T-helper 17 cell (primary cell): ENCODE measurements around the gene PRR19. TPM values are rescaled to one million over a fixed set of nuclear protein-coding genes. Genes with fewer than 3 reads are reported as not detected.
"Not testable (repeated sequence)": the region's sequence is repeated elsewhere in the genome, so short reads cannot be mapped to it uniquely, and the experiment has no call there.

Experiments
- ATAC-seq: fragments of 150-1000 bp; cut with Tn5 transposase; 2 replicates; pipeline ENCODE4 v1.10.0; 2021; ENCODE audit warnings: mild to moderate bottlenecking, moderate library complexity
- DNase-seq, 3 donors: peaks; one replicate each; pipeline versions ENCODE4 v3.0.0 to v3.0.0-alpha.2; 2020 to 2021
- H3K9me3 ChIP-seq: one replicate; pipeline ENCODE4 v1.7.0; 2013; ENCODE audit warnings: low read length, mild to moderate bottlenecking; ENCODE audit not compliant: control insufficient read depth, poor library complexity, severe bottlenecking
- H3K27ac Mint-ChIP-seq: one replicate; pipeline ENCODE4 v1.8.0; 2022; ENCODE audit warnings: mild to moderate bottlenecking, moderate library complexity, mixed read lengths
- H3K27me3 Mint-ChIP-seq: one replicate; pipeline ENCODE4 v1.8.0; 2022; ENCODE audit warnings: mixed read lengths
- H3K36me3 Mint-ChIP-seq: one replicate; pipeline ENCODE4 v1.8.0; 2022; ENCODE audit warnings: low read depth, mixed read lengths
- H3K4me1 Mint-ChIP-seq: one replicate; pipeline ENCODE4 v1.8.0; 2022; ENCODE audit warnings: mild to moderate bottlenecking, mixed read lengths
- H3K4me3 Mint-ChIP-seq: one replicate; pipeline ENCODE4 v1.8.0; 2022; ENCODE audit warnings: mild to moderate bottlenecking, moderate library complexity, mixed read lengths
- total RNA-seq, 4 donors: library from RNA in 2 of 4; stranded (reverse) in 2 of 4; gene quantifications; one replicate each; pipeline ENCODE4 v1.2.3 and lab custom pipeline; 2022 to 2026

The PRR19 gene
- total RNA-seq, 2 donors from 2014 or later, result 0.50 TPM; not detected in 1

DNA sequence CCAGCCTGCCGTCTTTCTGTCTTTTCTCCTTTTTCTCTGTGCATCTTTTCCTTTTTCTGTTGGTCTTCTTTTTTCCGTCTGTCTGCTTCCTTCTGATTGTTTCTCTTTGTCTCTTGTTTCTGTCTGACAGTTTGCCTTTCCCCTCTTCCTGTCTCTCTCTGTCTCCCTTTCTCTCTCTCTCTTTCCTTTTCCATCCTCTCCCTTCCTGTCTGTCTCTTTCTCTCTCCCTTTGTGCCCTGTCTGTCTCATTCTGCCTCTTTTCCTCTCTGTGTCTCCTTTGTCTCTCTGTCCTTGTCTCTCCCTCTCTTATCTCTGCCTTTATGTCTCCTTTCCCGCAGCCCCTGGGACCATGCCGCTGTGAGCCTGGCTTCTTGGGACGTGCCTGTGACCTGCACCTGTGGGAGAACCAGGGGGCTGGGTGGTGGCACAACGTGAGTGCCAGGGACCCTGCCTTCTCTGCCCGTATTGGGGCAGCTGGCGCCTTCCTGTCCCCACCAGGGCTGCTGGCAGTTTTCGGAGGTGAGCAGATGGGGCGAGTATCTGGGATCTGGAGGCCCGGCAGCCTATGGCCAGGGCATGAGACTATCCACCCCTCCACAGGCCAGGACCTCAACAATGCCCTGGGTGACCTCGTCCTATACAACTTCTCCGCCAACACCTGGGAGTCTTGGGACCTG, 32.9 kb downstream of the PRR19 start:
- no peak overlapping the region for H3K27ac Mint-ChIP-seq
- ATAC-seq (no peak), DNase-seq (no peak)
- H3K4me1 Mint-ChIP-seq, result peaks cover 5% of the 10 kb centered on the region
- H3K4me3 Mint-ChIP-seq, result no peak overlapping the region
- no peaks in the 10 kb centered on the region for H3K36me3 Mint-ChIP-seq
- H3K9me3 ChIP-seq, result no peaks in the 10 kb centered on the region
- no peaks in the 10 kb centered on the region for H3K27me3 Mint-ChIP-seq

- Mint-ChIP-seq H3K27me3 (no peaks in the 10 kb centered on the region), H3K4me3 (no peak overlapping the region), H3K36me3 (no peaks in the 10 kb centered on the region), H3K4me1 (peaks cover 5% of the 10 kb centered on the region), H3K27ac (no peak overlapping the region)
- ATAC-seq, result no peak
- no peak for DNase-seq
- H3K9me3 ChIP-seq, result no peaks in the 10 kb centered on the region
These were observed 33.5 kb downstream of the PRR19 start for GRCh38 chr19:42335374-42335936.

DNA sequence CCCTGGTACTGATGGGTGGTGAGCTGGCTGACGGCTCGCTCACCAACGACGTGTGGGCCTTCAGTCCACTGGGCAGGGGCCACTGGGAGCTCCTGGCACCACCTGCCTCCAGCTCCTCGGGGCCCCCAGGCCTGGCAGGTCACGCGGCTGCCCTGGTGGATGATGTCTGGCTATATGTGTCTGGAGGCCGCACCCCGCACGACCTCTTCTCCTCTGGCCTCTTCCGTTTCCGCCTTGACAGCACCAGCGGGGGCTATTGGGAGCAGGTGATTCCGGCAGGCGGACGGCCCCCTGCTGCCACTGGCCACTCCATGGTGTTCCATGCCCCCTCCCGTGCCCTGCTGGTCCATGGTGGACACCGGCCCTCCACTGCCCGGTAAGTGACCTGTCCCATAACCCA, 34.0 kb downstream of the PRR19 start:
- H3K4me3 Mint-ChIP-seq, result no peak overlapping the region
- H3K36me3 Mint-ChIP-seq, result no peaks in the 10 kb centered on the region
- DNase-seq (no peak), ATAC-seq (no peak)
- peaks cover 2% of the 10 kb centered on the region for H3K4me1 Mint-ChIP-seq
- H3K27me3 Mint-ChIP-seq, result no peaks in the 10 kb centered on the region
- H3K9me3 ChIP-seq, result no peaks in the 10 kb centered on the region
- no peak overlapping the region for H3K27ac Mint-ChIP-seq

DNA sequence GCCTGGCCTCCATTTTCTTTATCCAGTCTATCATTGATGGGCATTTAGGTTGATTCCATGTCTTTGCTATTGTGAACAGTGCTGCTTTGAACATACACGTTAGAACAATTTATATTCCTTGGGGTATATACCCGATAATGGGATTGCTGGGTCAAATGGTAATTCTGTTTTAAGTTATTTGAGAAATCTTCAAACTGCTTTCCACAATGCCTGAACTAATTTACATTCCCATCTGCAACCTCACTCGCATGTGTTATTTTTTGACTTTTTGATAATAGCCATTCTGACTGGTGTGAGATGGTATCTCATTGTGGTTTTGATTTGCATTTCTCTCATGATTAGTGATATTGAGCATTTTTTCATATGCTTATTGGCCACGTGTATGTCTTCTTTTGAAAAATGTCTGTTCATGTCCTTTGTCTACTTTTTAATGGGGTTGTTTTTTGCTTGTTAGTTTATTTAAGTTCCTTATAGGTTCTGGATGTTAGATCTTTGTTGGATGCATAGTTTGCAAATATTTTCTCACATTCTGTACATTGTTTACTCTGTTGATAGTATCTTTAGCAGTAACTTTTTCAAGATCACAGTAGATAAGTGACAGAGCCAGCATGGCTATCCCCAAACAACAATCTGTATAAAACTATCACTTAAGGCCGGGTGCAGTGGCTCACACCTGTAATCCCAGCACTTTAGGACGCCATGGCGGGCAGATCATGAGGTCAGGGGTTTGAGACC, 37.4 kb downstream of the PRR19 start:
- DNase-seq, ATAC-seq, H3K4me3 Mint-ChIP-seq: not testable (repeated sequence)

DNA sequence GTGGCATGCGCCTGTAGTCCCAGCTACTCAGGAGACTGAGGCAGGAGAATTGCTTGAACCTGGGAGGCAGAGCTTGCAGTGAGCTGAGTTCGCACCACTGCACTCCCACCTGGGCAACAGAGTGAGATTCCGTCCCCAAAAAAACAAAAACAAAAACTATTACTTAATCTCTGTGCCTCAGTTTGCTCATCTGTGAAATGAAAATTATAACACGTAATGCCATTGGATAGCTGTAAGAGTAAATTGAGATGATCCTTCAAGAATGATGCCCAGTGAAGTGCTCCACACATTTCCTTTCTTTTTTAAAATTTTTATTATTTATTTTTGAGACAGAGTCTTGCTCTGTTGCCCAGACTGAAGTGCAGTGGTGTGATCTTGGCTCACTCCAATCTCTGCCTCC, 38.0 kb downstream of the PRR19 start:
- H3K4me3 Mint-ChIP-seq, H3K9me3 ChIP-seq, H3K27me3 Mint-ChIP-seq, H3K4me1 Mint-ChIP-seq, H3K27ac Mint-ChIP-seq, DNase-seq, ATAC-seq, H3K36me3 Mint-ChIP-seq: not testable (repeated sequence)

More for the DNA sequence above, 37.4 kb downstream of the PRR19 start:
- not testable (repeated sequence) for H3K27ac Mint-ChIP-seq, H3K36me3 Mint-ChIP-seq, H3K9me3 ChIP-seq, H3K4me1 Mint-ChIP-seq, H3K27me3 Mint-ChIP-seq

DNA sequence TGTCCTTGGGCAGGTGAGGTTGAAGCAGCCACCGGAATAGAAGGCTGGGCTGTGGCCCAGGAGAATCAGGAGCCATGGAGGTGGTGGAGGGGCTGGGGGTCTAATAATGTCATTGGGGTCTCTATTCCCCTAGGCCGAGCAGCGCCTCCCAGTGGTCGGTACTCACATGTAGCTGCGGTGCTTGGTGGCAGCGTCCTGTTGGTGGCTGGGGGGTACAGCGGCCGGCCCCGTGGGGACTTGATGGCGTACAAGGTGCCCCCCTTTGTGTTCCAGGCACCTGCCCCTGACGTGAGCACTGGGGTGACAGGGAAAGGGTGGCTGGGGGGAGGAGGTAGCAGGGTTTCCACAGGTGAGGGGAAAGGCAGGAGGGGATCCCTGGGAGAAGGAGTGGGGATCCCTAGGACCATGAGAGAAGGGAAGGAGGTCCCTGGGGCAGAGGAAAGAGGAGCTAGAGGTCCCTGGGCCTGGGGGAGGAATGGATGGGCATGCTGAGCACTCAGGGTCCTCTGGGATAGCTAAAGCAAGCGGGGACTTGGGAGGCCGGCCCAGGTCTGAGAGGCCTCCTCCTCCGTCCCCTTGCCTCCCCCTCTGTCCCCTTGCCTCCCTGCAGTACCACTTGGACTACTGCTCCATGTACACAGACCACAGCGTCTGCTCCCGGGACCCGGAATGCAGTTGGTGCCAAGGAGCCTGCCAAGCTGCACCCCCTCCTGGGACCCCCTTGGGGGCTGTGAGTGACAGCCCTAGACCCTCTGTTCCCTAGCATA, 41.6 kb downstream of the PRR19 start:
- Mint-ChIP-seq H3K36me3 (no peaks in the 10 kb centered on the region), H3K4me3 (no peak overlapping the region), H3K4me1 (peaks cover 4% of the 10 kb centered on the region), H3K27ac (peak overlapping the region; percentile 47), H3K27me3 (no peaks in the 10 kb centered on the region)
- ATAC-seq (no peak), DNase-seq (no peak)
- no peaks in the 10 kb centered on the region for H3K9me3 ChIP-seq

- Mint-ChIP-seq H3K27me3 (no peaks in the 10 kb centered on the region), H3K4me3 (no peak overlapping the region), H3K27ac (no peak overlapping the region), H3K36me3 (no peaks in the 10 kb centered on the region), H3K4me1 (peaks cover 4% of the 10 kb centered on the region)
- DNase-seq, result no peak
- no peak for ATAC-seq
- no peaks in the 10 kb centered on the region for H3K9me3 ChIP-seq
These were observed 42.5 kb downstream of the PRR19 start for GRCh38 chr19:42344336-42344893.

- no peak for ATAC-seq
- Mint-ChIP-seq H3K4me1 (peaks cover 6% of the 10 kb centered on the region), H3K27me3 (no peaks in the 10 kb centered on the region)
These were observed 43.4 kb downstream of the PRR19 start for GRCh38 chr19:42345191-42345812.

GRCh38 chr19:42348211-42348610, 46.3 kb downstream of the PRR19 start:
- DNase-seq, result no peak
- Mint-ChIP-seq H3K27me3 (no peaks in the 10 kb centered on the region), H3K4me3 (no peak overlapping the region), H3K36me3 (peaks cover 4% of the 10 kb centered on the region), H3K27ac (no peak overlapping the region), H3K4me1 (peaks cover 10% of the 10 kb centered on the region)
- H3K9me3 ChIP-seq, result no peaks in the 10 kb centered on the region
- ATAC-seq, result no peak

More at GRCh38 chr19:42345191-42345812, 43.4 kb downstream of the PRR19 start:
- H3K4me3 Mint-ChIP-seq, result no peak overlapping the region
- H3K9me3 ChIP-seq, result no peaks in the 10 kb centered on the region
- no peaks in the 10 kb centered on the region for H3K36me3 Mint-ChIP-seq
- no peak for DNase-seq
- no peak overlapping the region for H3K27ac Mint-ChIP-seq

- Mint-ChIP-seq H3K27ac (no peak overlapping the region), H3K4me3 (no peak overlapping the region), H3K4me1 (peaks cover 12% of the 10 kb centered on the region), H3K36me3 (peaks cover 6% of the 10 kb centered on the region), H3K27me3 (no peaks in the 10 kb centered on the region)
- H3K9me3 ChIP-seq, result no peaks in the 10 kb centered on the region
- ATAC-seq, result no peak
- no peak for DNase-seq
These were observed 47.6 kb downstream of the PRR19 start for GRCh38 chr19:42349378-42350107.

DNA sequence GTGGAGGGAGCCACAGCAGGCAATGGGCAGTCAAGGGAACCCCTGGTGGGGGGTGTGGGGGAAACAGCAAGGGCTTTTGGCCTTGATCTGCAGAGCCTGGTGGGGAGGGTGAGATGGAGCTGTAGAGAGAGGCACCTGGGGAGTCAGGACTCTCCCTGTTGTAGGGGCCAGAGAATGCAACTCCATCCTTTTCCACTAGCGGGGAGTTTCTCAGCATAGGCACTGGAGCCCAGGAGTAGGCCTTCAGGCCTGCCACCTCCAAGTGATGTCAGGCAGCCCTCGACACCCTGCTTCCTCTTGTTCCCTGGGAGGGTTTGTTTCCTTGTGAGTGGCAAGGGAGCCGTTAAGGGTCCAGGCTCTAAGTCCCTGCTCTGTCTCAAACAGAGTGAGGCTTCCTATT, 48.5 kb downstream of the PRR19 start:
- no peak overlapping the region for H3K27ac Mint-ChIP-seq
- no peaks in the 10 kb centered on the region for H3K9me3 ChIP-seq
- H3K4me1 Mint-ChIP-seq, result peaks cover 12% of the 10 kb centered on the region
- DNase-seq (no peak), ATAC-seq (no peak)
- no peak overlapping the region for H3K4me3 Mint-ChIP-seq
- peaks cover 6% of the 10 kb centered on the region for H3K36me3 Mint-ChIP-seq
- H3K27me3 Mint-ChIP-seq, result no peaks in the 10 kb centered on the region

DNA sequence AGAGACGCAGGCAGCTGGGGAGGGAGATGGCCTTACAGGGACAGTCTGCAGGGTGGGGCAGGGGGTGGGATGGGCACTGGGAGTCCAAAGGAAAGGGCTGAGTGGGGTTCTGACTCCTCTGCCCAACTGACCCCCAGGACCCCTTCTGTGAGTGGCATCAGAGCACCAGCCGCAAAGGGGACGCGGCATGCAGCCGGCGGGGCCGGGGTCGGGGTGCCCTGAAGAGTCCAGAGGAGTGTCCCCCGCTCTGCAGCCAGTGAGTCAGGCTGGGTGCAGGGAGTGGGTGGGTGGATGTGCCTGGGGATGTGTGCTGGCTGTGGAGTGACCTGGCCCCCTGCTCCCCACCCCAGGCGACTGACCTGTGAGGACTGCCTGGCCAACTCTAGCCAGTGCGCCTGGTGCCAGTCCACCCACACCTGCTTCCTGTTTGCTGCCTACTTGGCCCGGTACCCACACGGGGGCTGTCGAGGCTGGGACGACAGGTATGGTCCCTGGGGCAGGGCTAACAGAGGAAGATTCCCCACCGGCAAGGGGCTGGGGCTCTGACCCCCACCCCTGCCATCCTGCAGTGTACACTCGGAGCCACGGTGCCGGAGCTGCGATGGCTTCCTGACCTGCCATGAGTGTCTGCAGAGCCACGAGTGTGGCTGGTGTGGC, 49.3 kb downstream of the PRR19 start:
- no peak overlapping the region for H3K4me3 Mint-ChIP-seq
- peaks cover 6% of the 10 kb centered on the region for H3K36me3 Mint-ChIP-seq
- no peaks in the 10 kb centered on the region for H3K27me3 Mint-ChIP-seq
- ATAC-seq (no peak), DNase-seq (no peak)
- H3K27ac Mint-ChIP-seq, result no peak overlapping the region
- peaks cover 12% of the 10 kb centered on the region for H3K4me1 Mint-ChIP-seq
- H3K9me3 ChIP-seq, result no peaks in the 10 kb centered on the region
